ENCODE results near the gene PCDHGA4.

PCDHGA4 gene

GRCh38 chr5:141320225-141321169, 34.3 kb upstream of the PCDHGA4 start, which contains the start of gene TAF7 (continued):
- TF ChIP-seq ZBTB11 (tag by site-specific recombination; conservative IDR thresholded peaks at IDR 0.05; ENCODE audit: low read depth) (peak; percentile 68), ZSCAN23 (tag by site-specific recombination; IDR thresholded peaks at IDR 0.05) (0 out of 2 replicates have a peak, but pooled peaks have one; percentile 30), ZNF692 (tag by site-specific recombination; IDR thresholded peaks at IDR 0.05) (peak; percentile 32), ZNF654 (tag by site-specific recombination; IDR thresholded peaks at IDR 0.05; ENCODE audit: low read depth) (peak; percentile 39), ZSCAN18 (tag by site-specific recombination; IDR thresholded peaks at IDR 0.05) (no peak), YY1 (tag by site-specific recombination; IDR thresholded peaks at IDR 0.05) (peak; percentile 91), KLF9 (tag by site-specific recombination; IDR thresholded peaks at IDR 0.05; ENCODE audit: low read depth) (0 out of 2 replicates have a peak, but pooled peaks have one; percentile 6), KLF8 (tag by site-specific recombination; IDR thresholded peaks at IDR 0.05) (peak; percentile 67), ZNF510 (tag by site-specific recombination; IDR thresholded peaks at IDR 0.05; ENCODE audit: insufficient replicate concordance) (peak; percentile 3), ZNF324 (tag by site-specific recombination; IDR thresholded peaks at IDR 0.05) (peak; percentile 78), INSM2 (tag by site-specific recombination; IDR thresholded peaks at IDR 0.05) (no peak), WT1 (tag by site-specific recombination; IDR thresholded peaks at IDR 0.05) (0 out of 2 replicates have a peak, but pooled peaks have one; percentile 9), ZNF335 (tag by site-specific recombination; conservative IDR thresholded peaks at IDR 0.05) (peak; percentile 60), GLIS1 (tag by site-specific recombination; IDR thresholded peaks at IDR 0.05) (peak; percentile 42; the same call in 1 of the 2 replicates), ZNF610 (tag by site-specific recombination; IDR thresholded peaks at IDR 0.05; ENCODE audit: borderline replicate concordance) (peak; percentile 58; the same call in 1 of the 2 replicates), ZNF558 (tag by site-specific recombination; IDR thresholded peaks at IDR 0.05) (0 out of 2 replicates have a peak, but pooled peaks have one; percentile 14), ZNF292 (tag by site-specific recombination; IDR thresholded peaks at IDR 0.05; ENCODE audit: borderline replicate concordance, low read depth) (no peak), ZIC2 (tag by site-specific recombination; IDR thresholded peaks at IDR 0.05) (peak; percentile 27; the same call in 1 of the 2 replicates), ZNF366 (tag by site-specific recombination; conservative IDR thresholded peaks at IDR 0.05) (peak; percentile 37; the same call in 1 of the 2 replicates), ZNF501 (tag by site-specific recombination; IDR thresholded peaks at IDR 0.05) (peak; percentile 88), PRDM2 (tag by site-specific recombination; IDR thresholded peaks at IDR 0.05; ENCODE audit: borderline replicate concordance) (no peak), ZNF639 (tag by site-specific recombination; IDR thresholded peaks at IDR 0.05) (0 out of 2 replicates have a peak, but pooled peaks have one; percentile 38)

Measured in HEK293 (cell line).